Measurements from ENCODE around the gene TBL3.

The TBL3 gene

GRCh38 chr16:1984347-1985225, 12.7 kb downstream of the TBL3 start:
- DNase-seq, result peak in 4 of 6 experiments; percentile 40 to 58 (median 43)

- DNase-seq, result no peak
Measured at GRCh38 chr16:1985466-1986150, 13.8 kb downstream of the TBL3 start.

- DNase-seq, result no peak
Measured at GRCh38 chr16:1987198-1987597, 15.3 kb downstream of the TBL3 start.

- peak in 1 of 6 experiments; percentile 12 for DNase-seq
Measured at GRCh38 chr16:1989209-1990100, 17.6 kb downstream of the TBL3 start, which contains the start of gene SYNGR3. SYNGR3 (plus strand) TSS chr16:1989970; CDS start chr16:1990103, 133 bp downstream.

- DNase-seq, result no peak
Measured at GRCh38 chr16:1990101-1990350, 18.2 kb downstream of the TBL3 start.

GRCh38 chr16:1990351-1991134, 18.7 kb downstream of the TBL3 start:
- peak in 4 of 6 experiments; percentile 15 to 40 (median 28) for DNase-seq

GRCh38 chr16:1991135-1991551, 19.3 kb downstream of the TBL3 start:
- peak; percentile 13 to 49 (median 38) for DNase-seq

- no peak for DNase-seq
Measured at GRCh38 chr16:1991588-1991947, 19.7 kb downstream of the TBL3 start.

- peak; percentile 91 to 100 (median 97) for DNase-seq
Measured at GRCh38 chr16:1991948-1992703, 20.3 kb downstream of the TBL3 start.

- DNase-seq, result peak in 2 of 6 experiments; percentile 43 to 48
Measured at GRCh38 chr16:1992704-1993317, 21.0 kb downstream of the TBL3 start.

GRCh38 chr16:1993731-1994131, 21.9 kb downstream of the TBL3 start:
- DNase-seq, result peak in 1 of 6 experiments; percentile 32

GRCh38 chr16:1997494-1998359, 25.9 kb downstream of the TBL3 start:
- no peak for DNase-seq

- DNase-seq, result no peak
Measured at GRCh38 chr16:1998360-1998835, 26.5 kb downstream of the TBL3 start.

- no peak for DNase-seq
Measured at GRCh38 chr16:1998852-1999801, 27.3 kb downstream of the TBL3 start.

- no peak for DNase-seq
Measured at GRCh38 chr16:1999866-2000514, 28.1 kb downstream of the TBL3 start.

- DNase-seq, result no peak
Measured at GRCh38 chr16:2001035-2001434, 29.2 kb downstream of the TBL3 start.

- no peak for DNase-seq
Measured at GRCh38 chr16:2001456-2002355, 29.9 kb downstream of the TBL3 start.

Data from stimulated activated naive CD4-positive, alpha-beta T cell (primary cell).